ENCODE measurements around the gene TMEM106B. TPM values are rescaled to one million over a fixed set of nuclear protein-coding genes. Genes with fewer than 3 reads are reported as not detected.

The TMEM106B gene
- total RNA-seq, 1 experiment from 2014 or later, result 33.7 TPM

- BruUV-seq (replicated peaks), result no TSS peak
Measured at GRCh38 chr7:12250232-12250631, 39.1 kb downstream of the TMEM106B start.

GRCh38 chr7:12256090-12256489, 45.0 kb downstream of the TMEM106B start:
- Mint-ChIP-seq H3K9me3 (ENCODE audit: unreplicated experiment) (peaks cover 15% of the 10 kb centered on the region), H3K27ac (ENCODE audit: low read depth, unreplicated experiment) (no peak overlapping the region), H3K36me3 (ENCODE audit: insufficient read depth, unreplicated experiment) (no peaks in the 10 kb centered on the region), H3K4me1 (ENCODE audit: insufficient read depth, unreplicated experiment) (no peaks in the 10 kb centered on the region), H3K27me3 (ENCODE audit: insufficient read depth, unreplicated experiment) (no peaks in the 10 kb centered on the region), H3K4me3 (ENCODE audit: unreplicated experiment) (no peak overlapping the region)
- TF ChIP-seq CTCF (IDR thresholded peaks at IDR 0.05; ENCODE audit: unreplicated experiment), result no peak
- ChIA-PET CTCF (no interaction called here), POLR2A (no interaction called here)
- intact Hi-C loops (cut with micrococcal nuclease), result no loop called here
- BruUV-seq (replicated peaks), result no TSS peak
- peak; percentile 11 for DNase-seq (ENCODE audit: unreplicated experiment)

More at GRCh38 chr7:12250232-12250631, 39.1 kb downstream of the TMEM106B start:
- TF ChIP-seq CTCF (IDR thresholded peaks at IDR 0.05; ENCODE audit: unreplicated experiment), result no peak
- no peak for DNase-seq (ENCODE audit: unreplicated experiment)
- Mint-ChIP-seq H3K36me3 (ENCODE audit: insufficient read depth, unreplicated experiment) (no peaks in the 10 kb centered on the region), H3K4me3 (ENCODE audit: unreplicated experiment) (no peak overlapping the region), H3K4me1 (ENCODE audit: insufficient read depth, unreplicated experiment) (no peaks in the 10 kb centered on the region), H3K9me3 (ENCODE audit: unreplicated experiment) (peaks cover 15% of the 10 kb centered on the region), H3K27ac (ENCODE audit: low read depth, unreplicated experiment) (no peak overlapping the region), H3K27me3 (ENCODE audit: insufficient read depth, unreplicated experiment) (no peaks in the 10 kb centered on the region)
- ChIA-PET CTCF (interaction anchor here (1.5 kb wide), 1 partner anchor 10 kb away, joined by 3 read pairs; no protein-coding TSS in a partner anchor), POLR2A (no interaction called here)
- intact Hi-C loops (cut with micrococcal nuclease), result no loop called here

DNA sequence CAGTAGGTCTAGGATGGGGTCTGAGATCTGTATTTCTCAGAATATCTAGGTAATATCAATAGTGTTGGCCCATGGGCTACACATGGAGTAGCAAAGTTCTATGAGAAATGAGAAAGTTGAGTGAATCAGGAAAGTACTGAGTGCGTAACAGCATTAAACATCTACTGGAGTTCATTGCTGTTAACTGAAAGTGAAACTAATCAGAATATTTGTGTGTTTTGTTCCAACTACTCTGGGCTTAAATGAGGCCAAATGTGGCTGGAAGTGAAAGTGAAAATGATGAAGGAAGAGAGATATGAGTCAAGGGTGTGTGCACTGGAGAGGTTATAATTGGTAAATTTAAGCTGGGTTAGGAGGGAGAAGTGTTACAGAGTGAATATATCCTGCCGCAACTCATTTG, 46.5 kb downstream of the TMEM106B start:
- no peak for TF ChIP-seq CTCF (IDR thresholded peaks at IDR 0.05; ENCODE audit: unreplicated experiment)
- ChIA-PET CTCF (interaction anchor here (0.5 kb wide), 1 partner anchor 24 kb away, joined by 5 read pairs; no protein-coding TSS in a partner anchor), POLR2A (no interaction called here)
- no peaks in the 10 kb centered on the region for H3K27me3 Mint-ChIP-seq (ENCODE audit: insufficient read depth, unreplicated experiment)
- no peaks in the 10 kb centered on the region for H3K4me1 Mint-ChIP-seq (ENCODE audit: insufficient read depth, unreplicated experiment)
- peak; percentile 22 for DNase-seq (ENCODE audit: unreplicated experiment)
- no peaks in the 10 kb centered on the region for H3K36me3 Mint-ChIP-seq (ENCODE audit: insufficient read depth, unreplicated experiment)
- H3K4me3 Mint-ChIP-seq (ENCODE audit: unreplicated experiment), result no peak overlapping the region
- H3K27ac Mint-ChIP-seq (ENCODE audit: low read depth, unreplicated experiment), result no peak overlapping the region
- peaks cover under 1% of the 10 kb centered on the region for H3K9me3 Mint-ChIP-seq (ENCODE audit: unreplicated experiment)
- no TSS peak for BruUV-seq (replicated peaks)
- intact Hi-C loops (cut with micrococcal nuclease), result no loop called here

- no peak for TF ChIP-seq CTCF (IDR thresholded peaks at IDR 0.05; ENCODE audit: unreplicated experiment)
- CTCF ChIA-PET, result interaction anchor here (0.5 to 0.7 kb wide), 2 partner anchors 24 to 230 kb away, joined by 3 to 5 read pairs; no protein-coding TSS in a partner anchor
Measured at GRCh38 chr7:12258074-12258473, 47.0 kb downstream of the TMEM106B start.

More at GRCh38 chr7:12258074-12258473, 47.0 kb downstream of the TMEM106B start:
- intact Hi-C loops (cut with micrococcal nuclease), result no loop called here
- DNase-seq (ENCODE audit: unreplicated experiment), result no peak
- no peaks in the 10 kb centered on the region for H3K4me1 Mint-ChIP-seq (ENCODE audit: insufficient read depth, unreplicated experiment)
- POLR2A ChIA-PET, result no interaction called here
- H3K27ac Mint-ChIP-seq (ENCODE audit: low read depth, unreplicated experiment), result no peak overlapping the region
- H3K9me3 Mint-ChIP-seq (ENCODE audit: unreplicated experiment), result no peaks in the 10 kb centered on the region
- no peaks in the 10 kb centered on the region for H3K27me3 Mint-ChIP-seq (ENCODE audit: insufficient read depth, unreplicated experiment)
- no peaks in the 10 kb centered on the region for H3K36me3 Mint-ChIP-seq (ENCODE audit: insufficient read depth, unreplicated experiment)
- BruUV-seq (replicated peaks), result no TSS peak
- no peak overlapping the region for H3K4me3 Mint-ChIP-seq (ENCODE audit: unreplicated experiment)
